ENCODE data around the gene ANKRD45. TPM values are rescaled to one million over a fixed set of nuclear protein-coding genes. Genes with fewer than 3 reads are reported as not detected.
"Not testable (repeated sequence)": the region's sequence is repeated elsewhere in the genome, so short reads cannot be mapped to it uniquely, and the experiment has no call there.

ANKRD45 gene
- total RNA-seq, 6 donors from 2014 or later = 1.4 to 17.9 (median 5.2) TPM

- peaks cover 0 to 4% (median 0%) of the 10 kb centered on the region in 4 donors for H3K4me1 ChIP-seq
- WGBS, 2 donors = 24 to 25% methylated on average over 5 of the region's 5 CpGs
- ATAC-seq (ENCODE audit: low FRiP score in 2 of 2) (peak; percentile 76 to 85), DNase-seq (peak in 1 of 2 donors; percentile 30)
- H3K9me3 ChIP-seq = no peaks in the 10 kb centered on the region
- H3K4me3 ChIP-seq = peak within 1 kb of the TSS in 3 of 4 donors; percentile 23 to 33 (median 27)
- H3K27ac ChIP-seq = peak within 1 kb of the TSS in 3 of 4 donors; percentile 1 to 69 (median 35)
- TF ChIP-seq POLR2A (IDR thresholded peaks at IDR 0.05) (peak in 1 of 4 donors; percentile 22), POLR2AphosphoS5 (IDR thresholded peaks at IDR 0.05) (no peak)
- no peaks in the 10 kb centered on the region for H3K27me3 ChIP-seq
- no peaks in the 10 kb centered on the region for H3K36me3 ChIP-seq
These were observed 66.5 kb downstream of the ANKRD45 start, which contains the start of gene SLC9C2 for GRCh38 chr1:173603056-173603591. TSS of gene SLC9C2 (minus strand) at chr1:173603072. CDS start at chr1:173601776, 1,296 bp downstream.

GRCh38 chr1:173601588-173601987, 68.1 kb downstream of the ANKRD45 start:
- Histone ChIP-seq H3K27me3 (no peaks in the 10 kb centered on the region), H3K9me3 (no peaks in the 10 kb centered on the region), H3K36me3 (no peaks in the 10 kb centered on the region), H3K4me1 (peaks cover 0 to 4% (median 0%) of the 10 kb centered on the region in 4 donors), H3K4me3 (no peak overlapping the region), H3K27ac (no peak overlapping the region)
- no peak for TF ChIP-seq EP300 (IDR thresholded peaks at IDR 0.05)
- no peak for TF ChIP-seq CTCF (IDR thresholded peaks at IDR 0.05)
- no peak for TF ChIP-seq POLR2A (IDR thresholded peaks at IDR 0.05)
- TF ChIP-seq POLR2AphosphoS5 (IDR thresholded peaks at IDR 0.05) = no peak
- DNase-seq (no peak), ATAC-seq (ENCODE audit: low FRiP score in 2 of 2) (no peak)
- WGBS, 2 donors = 81 to 85% methylated on average over 2 of the region's 2 CpGs

- 92 to 95% methylated on average over 3 of the region's 3 CpGs for WGBS, 2 donors
- Histone ChIP-seq H3K9me3 (no peaks in the 10 kb centered on the region), H3K36me3 (no peaks in the 10 kb centered on the region), H3K4me1 (no peaks in the 10 kb centered on the region), H3K4me3 (no peak overlapping the region), H3K27me3 (no peaks in the 10 kb centered on the region), H3K27ac (no peak overlapping the region)
- no peak for DNase-seq
- TF ChIP-seq POLR2A (IDR thresholded peaks at IDR 0.05) (no peak), CTCF (IDR thresholded peaks at IDR 0.05) (no peak), POLR2AphosphoS5 (IDR thresholded peaks at IDR 0.05) (no peak), EP300 (IDR thresholded peaks at IDR 0.05) (no peak)
- no peak for ATAC-seq (ENCODE audit: low FRiP score in 2 of 2)
These were observed 73.4 kb downstream of the ANKRD45 start for GRCh38 chr1:173596097-173596825.

- H3K4me1 ChIP-seq; H3K36me3 ChIP-seq; H3K4me3 ChIP-seq; H3K9me3 ChIP-seq; H3K27ac ChIP-seq; ATAC-seq (ENCODE audit: low FRiP score in 2 of 2); H3K27me3 ChIP-seq; DNase-seq: not testable (repeated sequence)
- 82 to 85% methylated on average over 5 of the region's 5 CpGs for WGBS, 2 donors
These were observed 78.5 kb downstream of the ANKRD45 start for GRCh38 chr1:173591138-173591537.

GRCh38 chr1:173590557-173590956, 79.1 kb downstream of the ANKRD45 start:
- 67 to 70% methylated on average over 1 of the region's 1 CpG for WGBS, 2 donors
- Histone ChIP-seq H3K4me3 (no peak overlapping the region), H3K9me3 (no peaks in the 10 kb centered on the region), H3K4me1 (no peaks in the 10 kb centered on the region), H3K36me3 (no peaks in the 10 kb centered on the region), H3K27me3 (no peaks in the 10 kb centered on the region), H3K27ac (no peak overlapping the region)
- DNase-seq (no peak), ATAC-seq (ENCODE audit: low FRiP score in 2 of 2) (no peak)
- TF ChIP-seq POLR2AphosphoS5 (IDR thresholded peaks at IDR 0.05) = no peak
- no peak for TF ChIP-seq CTCF (IDR thresholded peaks at IDR 0.05)
- TF ChIP-seq POLR2A (IDR thresholded peaks at IDR 0.05) = no peak
- TF ChIP-seq EP300 (IDR thresholded peaks at IDR 0.05) = no peak
